OCI-LY3 (cell line): ENCODE results near the gene ASB5.

ENCODE experiments used
- H2AFZ ChIP-seq: fragments of 200-600, 300-600 bp; shearing (Covaris generic); 2 replicates; pipeline ENCODE4 v1.6.0; 2014; ENCODE audit warnings: antibody characterized with exemption, low read depth, low read length
- H3K27ac ChIP-seq: fragments of 200-600, 300-600 bp; sonication (generic); 2 replicates; pipeline ENCODE4 v1.5.1; 2014; ENCODE audit warnings: mild to moderate bottlenecking, low read length, moderate library complexity, mixed read lengths
- H3K27me3 ChIP-seq: fragments of 200-600, 300-600 bp; sonication (generic); 2 replicates; pipeline ENCODE4 v1.6.1; 2014; ENCODE audit warnings: low read depth, low read length, mixed read lengths
- H3K36me3 ChIP-seq: fragments of 200-600, 300-600 bp; sonication (generic); replicated peaks from 2 replicates; pipeline ENCODE3; 2014; ENCODE audit warnings: low read depth, low read length, mixed read lengths
- H3K4me1 ChIP-seq: fragments of 300-600, 200-600 bp; sonication (generic); 2 replicates; pipeline ENCODE4 v1.6.1; 2014; ENCODE audit warnings: low read length, mixed read lengths
- H3K4me2 ChIP-seq: fragments of 200-600, 300-600 bp; sonication (generic); 2 replicates; pipeline ENCODE4 v1.6.1; 2014; ENCODE audit warnings: low read length, mixed read lengths
- H3K4me3 ChIP-seq: fragments of 300-600, 200-600 bp; sonication (generic); 2 replicates; pipeline ENCODE4 v1.5.1; 2014; ENCODE audit warnings: antibody characterized with exemption, mild to moderate bottlenecking, low read length, moderate library complexity
- H3K79me2 ChIP-seq: fragments of 300-600, 200-600 bp; shearing (Covaris generic); 2 replicates; pipeline ENCODE4 v1.6.1; 2014; ENCODE audit warnings: mild to moderate bottlenecking, low read length, mixed read lengths
- H3K9ac ChIP-seq: fragments of 300-600, 200-600 bp; shearing (Covaris generic); 2 replicates; pipeline ENCODE4 v1.6.0; 2014; ENCODE audit warnings: mild to moderate bottlenecking, low read length, moderate library complexity
- H3K9me3 ChIP-seq: fragments of 200-600, 300-600 bp; shearing (Covaris generic); 2 replicates; pipeline ENCODE4 v1.6.1; 2014; ENCODE audit warnings: low read length, mixed read lengths; ENCODE audit not compliant: insufficient read depth
- H4K20me1 ChIP-seq: fragments of 200-600, 300-600 bp; sonication (generic); 2 replicates; pipeline ENCODE4 v1.6.1; 2016; ENCODE audit warnings: low read length, mixed read lengths; ENCODE audit not compliant: insufficient read depth
- EZH2phosphoT487 ChIP-seq: fragments of 200-600 bp; shearing (Covaris generic); IDR thresholded peaks from 2 replicates; pipeline ENCODE4 v1.6.1; 2018; ENCODE audit warnings: antibody characterized with exemption, mixed run types, low read depth
- TF ChIP-seq, protein P1 (sequence below): fragments of 200-600, 300-600 bp; sonication (generic); IDR thresholded peaks from 2 replicates; pipeline ENCODE4 v1.5.1; 2014; ENCODE audit warnings: antibody characterized with exemption, low read length, low read depth

ASB5 gene

DNA sequence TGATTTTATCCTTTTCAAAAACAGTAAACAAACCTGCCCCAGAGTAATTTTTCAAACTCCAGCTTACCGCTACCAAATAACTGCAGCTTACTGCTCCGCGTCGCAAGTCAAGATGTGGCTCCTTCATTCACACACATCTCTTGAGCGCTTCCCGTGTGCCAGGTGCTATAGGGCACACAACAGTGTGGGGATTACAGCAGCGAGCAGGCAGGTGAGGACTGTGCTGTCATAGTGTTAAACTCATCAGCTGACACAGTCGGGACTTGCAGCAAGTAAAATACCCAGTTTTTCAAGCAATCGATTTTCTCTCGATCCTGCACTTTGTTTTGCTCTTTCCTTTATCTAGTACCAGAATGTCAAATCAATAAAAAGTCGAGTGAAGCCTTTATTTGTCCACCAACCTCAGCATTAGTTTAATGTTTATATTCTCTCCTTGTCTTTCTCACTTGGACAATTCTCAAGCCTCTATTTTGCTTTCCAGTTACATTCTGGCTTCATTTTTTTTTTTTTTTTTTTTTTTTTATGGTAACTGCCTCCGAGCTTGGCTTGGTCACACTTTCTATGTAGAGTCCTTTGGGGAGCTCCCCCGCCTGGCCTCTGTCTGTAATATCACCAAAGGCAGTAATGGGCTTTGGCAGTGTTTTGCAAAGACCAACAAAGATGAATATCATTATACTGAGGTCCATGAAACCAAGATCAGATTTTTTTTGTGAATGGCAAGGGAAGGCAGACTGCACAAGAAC, 8.3 kb upstream of the ASB5 start:
- H4K20me1 ChIP-seq = no peaks in the 10 kb centered on the region
- H3K4me1 ChIP-seq = peaks cover 10% of the 10 kb centered on the region
- no peak overlapping the region for H3K27ac ChIP-seq
- H3K79me2 ChIP-seq = no peaks in the 10 kb centered on the region
- no peaks in the 10 kb centered on the region for H3K9me3 ChIP-seq
- peak overlapping the region; percentile 96 for H3K4me2 ChIP-seq
- no peaks in the 10 kb centered on the region for H3K36me3 ChIP-seq
- H3K4me3 ChIP-seq = peak overlapping the region; percentile 89
- H3K9ac ChIP-seq = peak overlapping the region; percentile 55
- peak overlapping the region; percentile 95 for H2AFZ ChIP-seq
- H3K27me3 ChIP-seq = peaks cover 7% of the 10 kb centered on the region
- no peak for TF ChIP-seq EZH2phosphoT487
- TF ChIP-seq, protein P1, sequence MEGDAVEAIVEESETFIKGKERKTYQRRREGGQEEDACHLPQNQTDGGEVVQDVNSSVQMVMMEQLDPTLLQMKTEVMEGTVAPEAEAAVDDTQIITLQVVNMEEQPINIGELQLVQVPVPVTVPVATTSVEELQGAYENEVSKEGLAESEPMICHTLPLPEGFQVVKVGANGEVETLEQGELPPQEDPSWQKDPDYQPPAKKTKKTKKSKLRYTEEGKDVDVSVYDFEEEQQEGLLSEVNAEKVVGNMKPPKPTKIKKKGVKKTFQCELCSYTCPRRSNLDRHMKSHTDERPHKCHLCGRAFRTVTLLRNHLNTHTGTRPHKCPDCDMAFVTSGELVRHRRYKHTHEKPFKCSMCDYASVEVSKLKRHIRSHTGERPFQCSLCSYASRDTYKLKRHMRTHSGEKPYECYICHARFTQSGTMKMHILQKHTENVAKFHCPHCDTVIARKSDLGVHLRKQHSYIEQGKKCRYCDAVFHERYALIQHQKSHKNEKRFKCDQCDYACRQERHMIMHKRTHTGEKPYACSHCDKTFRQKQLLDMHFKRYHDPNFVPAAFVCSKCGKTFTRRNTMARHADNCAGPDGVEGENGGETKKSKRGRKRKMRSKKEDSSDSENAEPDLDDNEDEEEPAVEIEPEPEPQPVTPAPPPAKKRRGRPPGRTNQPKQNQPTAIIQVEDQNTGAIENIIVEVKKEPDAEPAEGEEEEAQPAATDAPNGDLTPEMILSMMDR = peak; percentile 70

DNA sequence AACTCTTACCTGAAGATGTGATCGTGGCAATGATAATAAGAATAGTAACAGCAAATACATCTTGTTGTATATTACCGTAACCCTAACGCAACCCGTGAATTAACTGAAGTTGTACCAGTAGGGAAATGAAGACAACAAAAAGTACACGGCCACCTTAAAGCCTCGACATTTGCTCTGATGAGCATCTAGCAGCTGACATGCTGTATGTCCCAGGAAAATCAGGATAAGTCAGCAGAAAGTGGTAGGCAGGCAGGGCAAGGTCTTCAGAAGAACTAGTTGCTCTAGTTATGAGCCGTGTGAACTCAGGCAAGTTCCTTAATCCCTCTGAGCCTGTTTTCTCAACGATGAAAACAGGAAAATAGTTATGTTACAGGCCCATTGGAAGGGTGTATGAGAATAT, 7.7 kb upstream of the ASB5 start:
- H3K4me1 ChIP-seq = peaks cover 10% of the 10 kb centered on the region
- peak overlapping the region; percentile 89 for H3K4me3 ChIP-seq
- H3K27me3 ChIP-seq = peaks cover 10% of the 10 kb centered on the region
- no peak overlapping the region for H3K27ac ChIP-seq
- H2AFZ ChIP-seq = peak overlapping the region; percentile 95
- peak overlapping the region; percentile 96 for H3K4me2 ChIP-seq
- H3K79me2 ChIP-seq = no peaks in the 10 kb centered on the region
- TF ChIP-seq, protein P1 = no peak
- TF ChIP-seq EZH2phosphoT487 = no peak
- H3K36me3 ChIP-seq = no peaks in the 10 kb centered on the region
- H3K9me3 ChIP-seq = no peaks in the 10 kb centered on the region
- H4K20me1 ChIP-seq = no peaks in the 10 kb centered on the region
- peak overlapping the region; percentile 55 for H3K9ac ChIP-seq

DNA sequence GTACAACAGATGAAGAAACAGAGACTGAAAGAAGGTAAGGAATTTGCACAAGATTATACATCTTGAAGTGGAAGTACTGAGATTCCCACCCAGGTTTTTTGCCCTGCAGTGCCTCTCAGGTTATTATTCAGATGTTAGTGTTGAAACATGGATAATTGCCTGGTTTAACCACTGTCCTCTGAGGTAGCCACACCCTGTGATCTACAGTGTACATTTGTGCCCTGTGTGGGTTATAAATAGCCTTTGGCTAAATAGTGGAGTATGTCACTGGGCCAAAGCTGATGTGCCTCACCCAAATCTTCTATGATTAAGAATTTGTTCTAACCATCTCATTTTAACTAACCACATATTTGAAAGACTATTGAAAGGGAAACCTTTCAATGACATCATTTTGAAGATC, 5.4 kb upstream of the ASB5 start:
- H3K36me3 ChIP-seq = no peaks in the 10 kb centered on the region
- H3K4me2 ChIP-seq = no peak overlapping the region
- H3K4me3 ChIP-seq = no peak overlapping the region
- no peaks in the 10 kb centered on the region for H3K79me2 ChIP-seq
- peaks cover 10% of the 10 kb centered on the region for H3K4me1 ChIP-seq
- TF ChIP-seq, protein P1 = no peak
- TF ChIP-seq EZH2phosphoT487 = no peak
- H3K27ac ChIP-seq = no peak overlapping the region
- no peak overlapping the region for H3K9ac ChIP-seq
- no peaks in the 10 kb centered on the region for H4K20me1 ChIP-seq
- H3K9me3 ChIP-seq = no peaks in the 10 kb centered on the region
- peaks cover 11% of the 10 kb centered on the region for H3K27me3 ChIP-seq
- no peak overlapping the region for H2AFZ ChIP-seq

DNA sequence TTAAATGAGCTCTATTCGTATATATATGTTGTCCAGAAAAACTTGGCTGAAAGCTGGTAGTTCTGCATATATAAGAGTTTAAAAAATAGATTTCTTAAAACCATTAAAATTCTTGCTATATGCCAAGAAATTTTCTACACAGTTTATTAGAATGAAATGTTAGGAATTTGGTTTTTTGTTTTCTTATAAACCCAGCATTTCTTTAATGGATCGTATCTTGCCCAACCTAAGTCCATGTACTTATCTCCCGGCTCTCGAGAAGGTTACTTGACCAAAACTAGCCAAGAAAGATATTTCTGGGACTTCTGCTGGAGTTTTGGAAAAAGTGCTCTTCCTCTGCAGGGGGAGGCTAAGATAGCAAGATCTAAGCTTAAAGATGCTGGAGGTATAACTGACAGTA, 4.7 kb upstream of the ASB5 start:
- Histone ChIP-seq H3K79me2 (no peaks in the 10 kb centered on the region), H3K9ac (no peak overlapping the region), H3K27ac (no peak overlapping the region), H3K9me3 (no peaks in the 10 kb centered on the region), H3K4me3 (no peak overlapping the region), H3K4me1 (peaks cover 10% of the 10 kb centered on the region), H2AFZ (no peak overlapping the region), H3K4me2 (no peak overlapping the region), H3K27me3 (peaks cover 11% of the 10 kb centered on the region), H4K20me1 (no peaks in the 10 kb centered on the region), H3K36me3 (no peaks in the 10 kb centered on the region)
- TF ChIP-seq, protein P1 = no peak
- TF ChIP-seq EZH2phosphoT487 = no peak
